IPS-15b (cell line): ENCODE results near the gene ARMC2.

Experiments used
- H3K27me3 ChIP-seq: one replicate; pipeline ENCODE4 v1.6.1; 2013; ENCODE audit warnings: low read length; ENCODE audit not compliant: control insufficient read depth, insufficient read depth
- H3K36me3 ChIP-seq: one replicate; pipeline ENCODE4 v1.6.1; 2013; ENCODE audit warnings: low read length; ENCODE audit not compliant: control insufficient read depth, insufficient read depth
- H3K4me1 ChIP-seq: one replicate; pipeline ENCODE4 v1.6.1; 2013; ENCODE audit warnings: mild to moderate bottlenecking, low read length; ENCODE audit not compliant: control insufficient read depth, insufficient read depth
- H3K4me3 ChIP-seq: one replicate; pipeline ENCODE4 v1.5.1; 2013; ENCODE audit warnings: low read depth, low read length
- H3K9ac ChIP-seq: one replicate; pipeline ENCODE4 v1.6.1; 2013; ENCODE audit warnings: low read depth, mild to moderate bottlenecking, low read length
- H3K9me3 ChIP-seq: one replicate; pipeline ENCODE4 v1.6.1; 2013; ENCODE audit warnings: mild to moderate bottlenecking, low read length; ENCODE audit not compliant: control insufficient read depth, insufficient read depth

ARMC2 gene

GRCh38 chr6:108836061-108836460 is 12.2 kb upstream of the ARMC2 start:
- no peaks in the 10 kb centered on the region for H3K27me3 ChIP-seq
- H3K4me1 ChIP-seq = peaks cover 9% of the 10 kb centered on the region
- H3K36me3 ChIP-seq = no peaks in the 10 kb centered on the region
- no peaks in the 10 kb centered on the region for H3K9me3 ChIP-seq
- H3K4me3 ChIP-seq = no peak overlapping the region
- H3K9ac ChIP-seq = no peak overlapping the region

GRCh38 chr6:108837236-108837971 is 10.8 kb upstream of the ARMC2 start:
- no peak overlapping the region for H3K9ac ChIP-seq
- H3K9me3 ChIP-seq = no peaks in the 10 kb centered on the region
- H3K4me3 ChIP-seq = peak overlapping the region; percentile 69
- H3K27me3 ChIP-seq = no peaks in the 10 kb centered on the region
- no peaks in the 10 kb centered on the region for H3K36me3 ChIP-seq
- H3K4me1 ChIP-seq = peaks cover 9% of the 10 kb centered on the region

- Histone ChIP-seq H3K4me3 (peak overlapping the region; percentile 69), H3K9me3 (no peaks in the 10 kb centered on the region), H3K27me3 (no peaks in the 10 kb centered on the region), H3K9ac (no peak overlapping the region), H3K4me1 (peaks cover 9% of the 10 kb centered on the region), H3K36me3 (no peaks in the 10 kb centered on the region)
Measured at GRCh38 chr6:108838101-108838717, 10.0 kb upstream of the ARMC2 start.

- Histone ChIP-seq H3K36me3 (no peaks in the 10 kb centered on the region), H3K9ac (no peak overlapping the region), H3K9me3 (no peaks in the 10 kb centered on the region), H3K4me1 (peaks cover 9% of the 10 kb centered on the region), H3K4me3 (peak overlapping the region; percentile 69), H3K27me3 (no peaks in the 10 kb centered on the region)
Measured at GRCh38 chr6:108839083-108839642, 9.1 kb upstream of the ARMC2 start.

GRCh38 chr6:108840919-108841318 is 7.3 kb upstream of the ARMC2 start:
- H3K9me3 ChIP-seq = no peaks in the 10 kb centered on the region
- H3K27me3 ChIP-seq = no peaks in the 10 kb centered on the region
- H3K9ac ChIP-seq = no peak overlapping the region
- peaks cover 7% of the 10 kb centered on the region for H3K4me1 ChIP-seq
- H3K4me3 ChIP-seq = no peak overlapping the region
- H3K36me3 ChIP-seq = no peaks in the 10 kb centered on the region

- Histone ChIP-seq H3K9ac (no peak overlapping the region), H3K27me3 (no peaks in the 10 kb centered on the region), H3K9me3 (no peaks in the 10 kb centered on the region)
Measured at GRCh38 chr6:108841377-108841855, 6.8 kb upstream of the ARMC2 start.

GRCh38 chr6:108844135-108844534 is 4.1 kb upstream of the ARMC2 start:
- no peak overlapping the region for H3K9ac ChIP-seq
- H3K4me1 ChIP-seq = no peaks in the 10 kb centered on the region
- no peak overlapping the region for H3K4me3 ChIP-seq
- no peaks in the 10 kb centered on the region for H3K27me3 ChIP-seq
- no peaks in the 10 kb centered on the region for H3K36me3 ChIP-seq
- H3K9me3 ChIP-seq = no peaks in the 10 kb centered on the region

More at GRCh38 chr6:108841377-108841855, 6.8 kb upstream of the ARMC2 start:
- Histone ChIP-seq H3K36me3 (no peaks in the 10 kb centered on the region), H3K4me3 (no peak overlapping the region), H3K4me1 (peaks cover 7% of the 10 kb centered on the region)

GRCh38 chr6:108845145-108845544 is 3.1 kb upstream of the ARMC2 start:
- H3K27me3 ChIP-seq = no peaks in the 10 kb centered on the region
- no peaks in the 10 kb centered on the region for H3K36me3 ChIP-seq
- H3K4me3 ChIP-seq = no peak overlapping the region
- H3K4me1 ChIP-seq = no peaks in the 10 kb centered on the region
- no peak overlapping the region for H3K9ac ChIP-seq
- no peaks in the 10 kb centered on the region for H3K9me3 ChIP-seq

- H3K36me3 ChIP-seq = no peaks in the 10 kb centered on the region
- no peaks in the 10 kb centered on the region for H3K27me3 ChIP-seq
- H3K4me1 ChIP-seq = no peaks in the 10 kb centered on the region
- H3K9ac ChIP-seq = no peak overlapping the region
- no peaks in the 10 kb centered on the region for H3K9me3 ChIP-seq
- no peak overlapping the region for H3K4me3 ChIP-seq
Measured at GRCh38 chr6:108846101-108846500, 2.1 kb upstream of the ARMC2 start.

GRCh38 chr6:108846628-108847027 is 1.6 kb upstream of the ARMC2 start:
- no peaks in the 10 kb centered on the region for H3K27me3 ChIP-seq
- H3K9me3 ChIP-seq = no peaks in the 10 kb centered on the region
- no peak overlapping the region for H3K9ac ChIP-seq
- no peaks in the 10 kb centered on the region for H3K4me1 ChIP-seq
- H3K36me3 ChIP-seq = no peaks in the 10 kb centered on the region
- H3K4me3 ChIP-seq = no peak overlapping the region

GRCh38 chr6:108847738-108848115 is 495 bp upstream of the ARMC2 start:
- Histone ChIP-seq H3K4me3 (peak overlapping the region; percentile 84), H3K9me3 (no peaks in the 10 kb centered on the region), H3K4me1 (no peaks in the 10 kb centered on the region), H3K9ac (peak overlapping the region; percentile 70), H3K36me3 (no peaks in the 10 kb centered on the region), H3K27me3 (no peaks in the 10 kb centered on the region)
